Activated CD8-positive, alpha-beta memory T cell treated with anti-CD3 and anti-CD28 coated beads for 36 hours (primary cell): ENCODE measurements around the gene SMAD6. TPM values are rescaled to one million over a fixed set of nuclear protein-coding genes. Genes with fewer than 3 reads are reported as not detected.

Experiments
- CTCF ChIA-PET: fragments of 350-600 bp; sonication (Branson Sonifier 250); formaldehyde crosslinking; loops from one replicate; lab custom pipeline; 2021; ENCODE audit warnings: antibody characterized with exemption; lab: Charles Lee
- POLR2A ChIA-PET: fragments of 350-600 bp; sonication (Branson Sonifier 250); formaldehyde crosslinking; loops from one replicate; lab custom pipeline; 2021; ENCODE audit warnings: antibody characterized with exemption; lab: Charles Lee
- total RNA-seq, 2 experiments: library from RNA; stranded (reverse); gene quantifications; one replicate each; pipeline ENCODE4 v1.2.3, GENCODE V29; 2021

Gene SMAD6
- total RNA-seq, 2 experiments from 2014 or later: 0.04 TPM

DNA sequence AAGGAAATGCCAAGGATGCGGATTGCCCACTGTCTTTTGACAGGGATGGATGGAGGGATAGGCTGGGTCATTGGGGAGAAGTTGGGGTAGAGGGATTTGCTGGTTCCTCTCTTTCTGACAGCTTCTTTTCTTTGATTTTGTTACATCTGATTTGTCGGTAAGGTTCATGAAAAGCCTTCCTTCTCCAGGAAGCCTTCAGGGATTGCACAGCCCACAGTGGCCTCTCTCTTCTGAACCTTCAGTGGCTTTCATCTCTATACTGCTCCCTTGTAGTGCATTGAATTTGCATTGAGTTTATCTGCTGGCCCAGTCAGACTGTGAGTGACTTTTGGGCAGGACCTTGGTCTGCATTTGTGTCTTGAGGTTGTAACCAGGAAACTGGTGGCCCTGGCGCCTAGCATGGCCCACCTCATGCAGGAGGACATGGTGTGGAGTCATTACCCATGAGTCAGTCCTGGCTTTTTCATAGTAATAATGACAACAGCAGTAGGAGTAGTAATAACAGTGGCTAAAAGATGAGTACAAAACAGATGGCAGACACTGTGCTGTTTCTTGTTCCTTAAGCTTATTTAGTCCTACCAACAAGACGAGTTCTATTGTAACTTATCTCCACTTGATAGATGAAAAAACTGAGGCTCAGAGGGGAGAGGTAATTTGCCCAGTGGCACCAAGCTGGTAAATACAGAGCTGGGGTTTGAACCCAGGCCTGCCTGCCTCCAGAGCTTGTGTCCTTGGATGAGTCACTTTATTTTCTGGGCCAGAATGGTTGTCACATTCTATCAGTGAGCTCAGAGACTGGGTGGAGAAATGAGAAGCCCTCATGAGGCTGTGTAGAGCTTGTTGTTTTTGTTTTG lies 28.4 kb downstream of the SMAD6 start:
- CTCF ChIA-PET: no interaction called here
- POLR2A ChIA-PET: no interaction called here

DNA sequence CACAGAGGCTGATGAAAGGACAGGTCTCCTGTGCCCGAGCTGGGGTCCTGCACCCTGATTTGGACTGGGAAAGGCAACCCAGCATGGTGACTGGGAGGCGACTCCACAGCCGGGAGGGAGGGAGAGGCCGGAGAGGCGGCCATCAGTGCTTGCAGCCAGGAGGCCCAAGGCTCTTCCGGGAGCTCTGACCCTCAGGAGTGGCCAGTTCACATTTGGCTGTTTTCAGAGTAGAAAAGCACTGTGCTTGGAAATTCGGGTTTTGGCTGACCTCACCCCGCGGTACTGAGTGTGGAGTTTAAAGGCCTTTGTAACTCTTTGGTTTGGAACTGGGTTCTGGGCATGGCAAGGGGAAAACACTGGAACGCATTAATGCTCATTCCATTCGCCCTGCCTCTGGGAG lies 31.9 kb downstream of the SMAD6 start:
- ChIA-PET CTCF (no interaction called here), POLR2A (interaction anchor here (0.6 kb wide), 1 partner anchor 1418 kb away, joined by 6 read pairs; no protein-coding TSS in a partner anchor)

DNA sequence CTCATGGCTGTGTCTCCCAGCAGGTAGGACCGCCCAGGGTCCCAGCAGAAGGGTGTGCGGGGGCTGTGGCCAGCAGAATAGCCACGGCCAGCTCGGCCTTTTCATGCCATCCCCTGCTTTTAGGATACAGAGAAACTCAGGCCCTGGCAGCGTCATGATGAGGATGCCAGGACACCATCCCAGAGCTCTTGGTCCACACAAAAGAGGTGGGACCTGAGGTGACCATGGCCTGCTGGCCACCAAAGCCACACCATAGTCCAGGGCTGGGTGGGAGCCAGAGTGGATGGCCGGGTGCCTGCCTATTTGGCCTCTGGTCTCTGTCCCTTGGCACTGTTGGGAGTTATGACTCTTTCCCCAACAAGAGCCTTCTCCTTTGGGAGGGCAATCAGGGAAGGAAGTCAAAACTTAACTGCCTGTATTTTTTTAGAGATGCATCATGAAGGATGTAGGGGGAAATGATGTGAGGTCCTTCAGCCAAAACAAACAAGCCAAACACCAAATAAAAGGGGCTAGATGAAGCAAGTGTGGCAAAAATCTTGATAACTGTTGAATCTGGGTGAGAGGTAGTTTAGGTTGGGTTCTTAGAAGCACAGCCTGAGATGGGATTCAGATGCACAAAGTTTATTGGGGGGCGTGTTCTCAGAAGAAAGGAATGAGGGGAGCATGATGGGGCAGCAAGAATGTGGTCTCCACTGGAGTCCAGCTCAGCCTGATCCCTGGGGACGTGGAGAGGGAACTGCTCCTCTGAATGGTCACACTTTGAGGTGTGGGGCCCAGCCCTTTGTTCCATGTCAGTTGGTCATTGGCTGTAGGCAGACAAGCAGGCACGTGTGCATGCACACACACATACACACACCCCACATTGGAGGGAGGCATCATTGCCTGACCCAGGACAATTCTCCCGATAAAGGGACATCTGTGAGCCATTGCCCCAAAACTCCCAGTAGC lies 33.2 kb downstream of the SMAD6 start:
- CTCF ChIA-PET: no interaction called here
- POLR2A ChIA-PET: no interaction called here

DNA sequence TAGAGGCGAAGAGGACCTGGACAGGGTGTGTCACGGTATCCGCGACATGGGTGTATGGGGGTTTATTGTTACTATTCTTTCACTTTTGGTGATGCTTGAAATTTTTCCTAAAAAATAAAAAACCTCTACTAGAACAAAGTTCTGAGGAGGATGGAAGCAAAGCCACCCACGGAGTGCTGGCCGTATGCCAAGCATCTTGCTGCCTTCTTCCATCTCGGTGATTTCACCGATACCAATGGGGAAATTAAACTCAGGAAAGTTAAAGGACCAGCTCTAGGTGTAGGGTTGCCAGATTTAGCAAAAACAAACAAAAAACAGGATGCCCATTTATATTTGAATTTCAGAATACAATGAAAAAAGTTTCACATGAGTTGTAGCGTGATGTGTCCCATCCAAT lies 33.9 kb downstream of the SMAD6 start:
- CTCF ChIA-PET: no interaction called here
- POLR2A ChIA-PET: no interaction called here

DNA sequence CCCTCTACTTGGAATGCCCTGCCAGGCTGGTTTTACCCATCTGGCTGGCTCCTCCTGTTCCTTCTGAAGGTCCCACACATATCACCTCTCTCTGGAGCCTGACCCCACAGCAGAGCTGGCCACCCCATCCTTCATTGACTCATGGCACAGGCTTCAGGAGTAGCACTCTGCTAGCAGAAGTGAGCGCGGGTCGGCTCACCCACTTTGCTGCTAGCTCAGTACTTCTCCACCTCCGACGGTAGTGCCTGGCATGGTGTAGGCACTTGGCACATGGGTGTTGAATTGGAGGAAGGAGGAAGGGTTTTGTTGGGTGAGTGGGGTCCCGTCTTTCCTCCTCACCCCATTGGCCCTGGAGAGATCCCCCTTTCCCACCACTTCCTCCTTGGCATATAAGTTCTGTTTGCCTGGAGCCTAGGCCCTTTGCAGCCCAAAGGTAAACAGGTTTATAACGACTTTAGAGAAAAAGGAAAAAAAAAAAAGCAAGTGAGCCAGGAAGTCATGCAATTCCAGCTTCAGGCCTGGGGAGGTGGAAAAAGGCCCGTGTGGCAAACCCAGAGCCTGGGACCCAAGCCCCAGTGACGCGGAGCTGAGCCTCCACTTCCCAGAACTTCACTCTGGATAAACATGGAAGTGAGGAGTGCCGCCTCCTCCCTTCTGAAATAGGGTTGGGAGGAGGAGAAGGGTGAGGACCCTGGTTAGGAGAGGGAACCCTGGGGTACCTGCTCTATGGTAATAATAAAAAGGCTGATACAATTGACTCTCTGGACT lies 35.4 kb downstream of the SMAD6 start:
- ChIA-PET CTCF (interaction anchor here (1.2 kb wide), 1 partner anchor 114 kb away, joined by 3 read pairs; no protein-coding TSS in a partner anchor), POLR2A (no interaction called here)

DNA sequence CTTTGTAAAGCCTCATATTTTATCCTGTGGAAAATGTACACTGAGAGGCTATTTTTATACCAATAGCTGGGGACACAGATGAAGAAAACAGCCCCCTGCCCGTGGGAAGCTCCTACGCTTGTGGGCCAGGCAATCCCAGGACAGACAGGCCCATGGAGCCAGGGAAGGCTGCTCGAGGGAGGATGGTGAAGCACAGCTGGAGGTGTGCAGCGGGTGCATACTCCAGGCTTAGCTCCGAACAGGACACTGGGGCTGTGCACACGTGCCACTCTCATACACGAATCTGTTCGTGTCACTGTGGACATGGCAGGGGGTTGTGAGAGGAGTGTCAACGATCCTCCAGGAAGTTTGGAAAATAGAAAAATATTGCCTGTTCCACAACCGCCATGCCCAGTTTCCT lies 36.1 kb downstream of the SMAD6 start:
- ChIA-PET CTCF (no interaction called here), POLR2A (no interaction called here)

DNA sequence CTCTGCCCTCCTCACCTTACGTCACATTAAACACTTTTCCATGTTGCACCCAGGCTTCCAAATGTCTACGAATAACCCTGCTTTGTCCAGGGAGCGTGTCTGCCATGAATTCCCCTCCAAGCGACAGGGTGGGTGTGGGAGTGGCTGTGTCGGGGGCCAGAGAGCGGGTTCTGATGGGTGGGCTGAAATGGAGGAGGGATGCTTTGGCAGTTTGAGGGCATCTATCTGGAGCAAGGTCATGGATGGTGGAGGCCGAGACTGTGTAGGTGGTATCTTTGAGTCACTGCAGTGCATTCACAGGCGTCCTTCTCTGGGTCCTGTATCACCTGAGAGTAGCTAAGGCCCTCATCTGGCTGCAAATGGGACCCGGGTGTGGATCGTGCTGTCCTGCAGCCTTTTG lies 36.6 kb downstream of the SMAD6 start:
- CTCF ChIA-PET: no interaction called here
- POLR2A ChIA-PET: no interaction called here

DNA sequence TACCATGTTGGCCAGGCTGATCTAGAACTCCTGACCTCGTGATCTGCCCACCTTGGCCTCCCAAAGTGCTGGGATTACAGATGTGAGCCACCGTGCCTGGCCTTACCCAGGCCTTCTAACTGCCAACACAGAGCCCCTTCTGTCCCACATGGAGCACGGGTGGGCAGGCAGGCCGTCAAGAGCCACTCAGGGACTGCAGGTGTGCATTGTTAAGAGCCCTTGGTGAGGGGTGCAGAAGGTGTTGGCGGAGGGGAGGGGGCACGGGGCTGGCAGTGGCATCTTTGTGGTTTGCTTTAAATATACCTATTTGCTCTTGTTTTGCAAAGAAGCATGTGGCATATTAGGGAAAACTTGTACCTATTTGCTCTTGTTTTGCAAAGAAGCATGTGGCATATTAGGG lies 37.3 kb downstream of the SMAD6 start:
- ChIA-PET CTCF (no interaction called here), POLR2A (no interaction called here)

DNA sequence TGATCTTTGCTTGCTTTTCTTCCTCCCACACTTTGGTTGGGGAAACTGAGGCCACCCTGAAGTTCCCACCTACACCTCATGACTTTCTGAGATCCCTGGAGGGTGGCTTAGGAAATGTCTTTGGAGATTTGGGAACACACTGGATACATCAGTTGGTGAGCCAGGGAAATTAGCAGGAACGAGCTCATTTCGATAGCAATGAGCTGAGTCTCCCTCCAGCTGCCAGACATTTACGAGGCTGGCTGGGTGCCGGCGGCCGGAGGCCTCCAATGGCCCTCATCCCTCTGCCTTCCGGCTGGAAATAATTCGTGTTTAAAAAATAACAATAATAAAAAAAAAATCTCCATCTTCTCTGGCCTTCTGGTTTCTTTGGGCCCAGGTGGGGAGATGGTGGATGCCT lies 38.8 kb downstream of the SMAD6 start:
- POLR2A ChIA-PET: no interaction called here
- CTCF ChIA-PET: no interaction called here

DNA sequence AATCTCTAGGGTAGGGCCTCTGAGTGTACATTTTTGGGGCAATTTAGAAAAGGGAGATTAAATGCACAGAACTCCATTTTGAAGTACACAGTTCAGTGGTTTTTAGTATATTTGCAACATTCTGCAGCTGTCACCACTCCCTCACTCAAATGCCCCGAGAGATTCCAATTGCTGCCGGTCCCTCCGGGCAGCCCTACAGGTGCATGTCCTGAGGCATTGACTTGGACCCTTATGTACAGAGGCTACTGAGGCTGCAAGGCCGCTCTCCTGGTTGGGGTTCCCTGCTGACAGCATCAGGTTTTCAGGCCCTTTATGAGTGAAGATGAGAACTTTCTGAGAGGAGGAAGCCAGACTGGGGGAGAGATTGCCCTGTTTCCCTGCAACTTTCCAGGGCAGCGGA lies 39.6 kb downstream of the SMAD6 start:
- CTCF ChIA-PET: no interaction called here
- POLR2A ChIA-PET: no interaction called here

DNA sequence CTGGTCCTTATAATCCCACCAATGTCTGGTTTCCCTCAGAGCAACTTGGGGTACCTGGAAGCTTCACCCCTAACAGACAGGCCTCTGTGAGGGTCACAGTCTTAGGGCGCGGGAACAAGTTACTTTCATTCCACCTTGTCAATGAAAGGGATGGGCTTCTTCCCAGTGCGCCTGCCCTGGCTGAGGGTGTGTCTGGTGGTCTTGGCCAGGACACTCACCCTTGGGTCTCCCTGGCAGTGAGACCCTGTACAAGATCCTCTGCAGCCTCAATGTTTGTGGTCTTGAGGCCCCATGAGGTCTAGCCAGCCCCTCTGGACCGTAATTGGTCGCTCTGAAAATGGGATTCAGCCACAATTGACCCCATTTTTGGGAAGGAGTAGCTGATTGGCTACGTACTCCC lies 40.2 kb downstream of the SMAD6 start:
- ChIA-PET CTCF (no interaction called here), POLR2A (no interaction called here)

DNA sequence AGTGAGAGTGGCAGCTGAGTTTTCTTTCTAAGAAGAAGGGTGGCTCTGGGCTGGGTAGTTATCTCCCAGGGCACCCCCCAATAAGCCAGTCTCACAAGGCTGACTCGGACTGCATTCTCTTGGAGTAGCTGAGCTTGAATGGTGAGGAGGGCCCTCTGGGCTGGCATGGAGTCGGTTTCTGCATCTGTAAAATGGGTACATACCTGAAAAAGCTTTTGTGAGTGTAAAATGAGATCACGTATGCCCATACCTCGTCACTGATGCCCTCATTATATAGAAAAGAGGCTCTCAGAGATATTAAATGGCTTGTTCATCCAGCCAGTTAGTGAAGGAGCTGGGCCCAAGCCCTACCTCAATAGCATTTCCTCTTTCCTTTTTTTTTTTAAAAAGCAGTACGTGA lies 41.2 kb downstream of the SMAD6 start:
- CTCF ChIA-PET: interaction anchor here (0.7 kb wide), 1 partner anchor 1551 kb away, joined by 3 read pairs; no protein-coding TSS in a partner anchor
- POLR2A ChIA-PET: no interaction called here

DNA sequence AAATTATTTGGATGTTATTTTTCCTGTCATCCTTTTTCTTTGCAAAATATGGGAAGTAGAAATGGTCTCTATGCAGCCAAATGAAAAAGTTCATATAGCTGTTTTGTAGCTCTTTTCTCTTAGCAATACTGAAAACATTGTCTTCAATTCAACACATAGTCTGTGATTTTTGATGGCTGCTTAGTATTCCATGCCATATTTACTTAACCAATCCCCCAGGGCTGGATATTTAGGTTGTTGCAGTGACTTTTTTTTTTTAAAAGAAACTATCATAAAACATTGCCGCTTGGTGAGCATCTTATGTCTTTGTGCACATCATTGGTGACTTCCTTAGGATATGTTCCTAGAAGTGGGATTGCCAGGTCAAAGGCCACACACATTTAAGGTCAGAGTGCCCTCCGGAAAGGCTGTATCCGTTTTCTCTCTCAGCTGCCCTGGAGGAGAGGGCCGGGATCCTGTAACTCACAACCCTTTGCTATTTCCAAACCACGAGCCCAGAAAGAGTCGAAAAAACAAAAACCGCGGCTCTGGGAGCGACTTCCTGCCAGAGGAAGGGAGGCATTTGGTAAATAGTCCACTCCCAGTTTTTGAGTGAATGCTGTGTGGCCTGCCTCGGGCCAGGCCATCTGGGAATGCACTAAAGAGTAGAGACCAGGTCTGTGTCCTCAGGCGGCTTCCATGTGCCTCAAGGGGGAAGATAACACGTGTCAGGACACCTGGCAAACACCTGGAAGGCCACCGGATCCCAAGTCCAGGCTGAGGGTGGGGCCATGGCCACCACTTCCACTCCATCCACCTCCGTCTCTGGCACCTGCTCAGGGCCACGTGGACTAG lies 41.9 kb downstream of the SMAD6 start:
- POLR2A ChIA-PET: no interaction called here
- CTCF ChIA-PET: interaction anchor here (0.7 kb wide), 1 partner anchor 1550 kb away, joined by 3 read pairs; no protein-coding TSS in a partner anchor

DNA sequence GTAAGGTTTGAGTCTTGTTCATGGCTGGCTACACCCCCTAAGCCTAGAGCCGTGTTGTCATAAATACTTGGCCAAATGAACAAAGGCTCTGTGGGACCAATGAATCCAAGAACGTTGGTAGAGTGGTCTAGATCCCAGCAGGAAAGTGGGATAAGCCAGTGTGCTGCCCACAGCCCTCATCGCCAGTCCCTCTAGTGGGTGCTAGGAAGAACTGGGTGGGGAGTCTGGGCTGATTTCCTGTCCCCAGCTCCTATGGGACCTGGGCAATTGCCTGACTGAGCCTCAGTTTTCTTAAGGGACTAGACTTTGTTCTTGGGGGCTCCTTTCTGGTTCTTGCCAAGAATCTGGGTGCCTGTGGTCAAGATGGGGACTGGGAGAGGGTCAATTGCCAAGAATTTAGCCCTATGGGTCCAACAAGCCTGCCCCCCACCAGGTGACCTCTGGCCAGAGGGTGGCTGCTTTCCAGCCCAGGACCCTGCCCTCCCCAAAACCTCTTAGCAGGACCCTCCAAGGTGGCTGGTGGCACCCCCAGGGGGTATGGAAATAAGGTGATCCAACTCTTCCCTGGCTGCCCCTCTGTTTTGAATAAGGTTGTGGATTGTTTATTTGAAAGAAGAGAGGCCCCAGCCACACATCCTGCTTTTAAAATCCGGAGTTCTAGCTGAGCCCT lies 42.7 kb downstream of the SMAD6 start:
- POLR2A ChIA-PET: no interaction called here
- CTCF ChIA-PET: no interaction called here

DNA sequence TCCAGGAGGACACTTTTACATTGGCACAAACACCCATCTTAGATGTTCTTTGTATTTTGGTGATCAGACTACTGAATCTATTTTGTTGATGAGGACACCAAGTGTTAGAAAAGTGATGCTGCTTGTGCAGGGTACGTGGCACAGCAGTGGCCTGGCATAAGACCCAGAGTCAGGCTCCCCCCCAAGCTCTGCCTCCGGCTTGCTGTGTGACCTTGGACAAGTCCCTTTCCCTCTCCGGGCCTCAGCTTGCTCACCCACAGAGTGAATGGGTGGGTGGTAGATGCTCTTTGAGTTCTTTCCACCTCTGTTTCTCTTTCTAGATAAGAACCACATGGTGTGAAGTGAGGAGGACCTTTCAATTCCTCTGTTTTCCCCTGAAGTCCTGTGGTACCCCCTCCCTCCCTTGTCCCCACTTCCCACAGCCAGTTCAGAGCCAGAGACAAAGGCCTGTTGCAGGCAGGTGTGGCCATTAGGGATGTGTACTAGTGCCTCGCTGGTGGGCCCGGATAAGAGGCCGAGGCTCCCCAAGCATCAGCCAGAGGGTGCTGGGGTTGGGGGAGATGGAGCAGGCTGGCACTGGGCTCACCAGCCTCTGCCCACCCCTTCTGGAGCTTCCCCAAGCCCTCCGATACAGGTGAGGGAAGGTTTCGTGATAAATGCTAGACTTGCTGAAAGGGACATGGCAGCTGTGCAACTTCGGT lies 43.6 kb downstream of the SMAD6 start:
- POLR2A ChIA-PET: no interaction called here
- CTCF ChIA-PET: no interaction called here

DNA sequence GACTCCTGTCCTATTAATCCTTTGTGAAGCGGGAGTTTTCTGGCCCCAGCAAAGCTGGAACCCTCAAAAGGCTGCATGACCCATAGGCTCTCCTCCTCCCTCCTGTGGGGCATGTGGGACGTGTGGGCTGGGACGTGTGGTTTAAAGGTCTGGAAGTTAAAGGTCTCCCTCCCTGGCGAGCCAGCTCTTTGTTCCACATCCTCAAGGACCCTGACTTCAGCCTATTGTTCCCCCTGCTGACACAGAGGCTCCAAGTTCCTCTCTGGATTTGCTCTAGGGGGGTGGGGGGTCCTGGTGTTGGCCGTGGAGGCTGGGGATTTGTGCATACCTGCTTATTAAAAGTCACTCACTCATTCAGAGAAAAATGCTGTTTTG lies 44.2 kb downstream of the SMAD6 start:
- ChIA-PET CTCF (interaction anchor here (0.9 kb wide), 1 partner anchor 128 kb away, joined by 3 read pairs; no protein-coding TSS in a partner anchor), POLR2A (no interaction called here)

DNA sequence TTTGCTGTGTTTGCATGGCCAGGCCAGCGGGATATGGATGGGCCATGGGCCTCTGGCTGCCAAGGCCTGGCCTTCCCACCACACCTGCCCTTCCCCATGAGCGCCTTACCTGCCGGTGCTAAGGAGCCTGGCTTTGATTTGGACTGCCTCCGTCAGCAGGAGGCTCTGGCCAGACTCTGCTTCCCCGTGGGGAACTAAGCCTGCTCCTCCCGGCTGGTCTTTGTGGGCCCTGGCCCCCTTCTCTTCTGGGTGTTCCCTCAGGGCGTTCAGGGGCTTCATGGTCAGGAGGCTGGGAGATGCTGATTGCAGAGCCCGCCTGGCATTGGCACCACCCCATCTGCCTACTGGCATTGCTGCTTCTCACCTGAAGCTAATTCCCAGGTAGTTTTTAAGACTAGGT lies 45.2 kb downstream of the SMAD6 start:
- ChIA-PET CTCF (no interaction called here), POLR2A (no interaction called here)
